IMR-90 (cell line): ENCODE data around the gene PRKN. TPM values are rescaled to one million over a fixed set of nuclear protein-coding genes. Genes with fewer than 3 reads are reported as not detected.

Experiments used
- ATAC-seq: fragments of 200-7000 bp; cut with Tn5 transposase; 2 replicates; pipeline ENCODE4 v1.9.1; 2020; ENCODE audit warnings: low read depth, mild to moderate bottlenecking, moderate library complexity
- BruUV-seq: library from RNA; stranded (reverse); fragments of 400-500 nt; replicated peaks from 2 replicates; lab custom pipeline; 2021; lab: Mats Ljungman, UMichigan
- CTCF ChIA-PET: fragments of 300-600 bp; formaldehyde crosslinking; extraction: SDS; loops from one replicate; lab custom pipeline; 2021; ENCODE audit warnings: antibody characterized with exemption; lab: Yijun Ruan, JAX
- POLR2A ChIA-PET: fragments of 300-600 bp; sonication (Branson Sonifier 250); formaldehyde crosslinking; loops from one replicate; lab custom pipeline; 2022; ENCODE audit warnings: antibody characterized with exemption; ENCODE audit not compliant: unreplicated experiment; lab: Charles Lee
- DNase-seq: peaks from one replicate; pipeline ENCODE4 v3.0.0; 2013
- H2AFZ ChIP-seq: replicated peaks from 2 replicates; pipeline ENCODE3; 2013; ENCODE audit warnings: low read length, mild to moderate bottlenecking; ENCODE audit not compliant: poor library complexity
- H2AK5ac ChIP-seq: 2 replicates; pipeline ENCODE4 v1.6.1; 2013; ENCODE audit warnings: low read depth, low read length, inconsistent platforms
- H2AK9ac ChIP-seq: replicated peaks from 2 replicates; pipeline ENCODE3; 2013; ENCODE audit warnings: mild to moderate bottlenecking, low read depth, low read length, moderate library complexity; ENCODE audit not compliant: poor library complexity
- H2BK120ac ChIP-seq: 2 replicates; pipeline ENCODE4 v1.6.1; 2013; ENCODE audit warnings: low read depth, low read length, inconsistent platforms
- H2BK15ac ChIP-seq: 3 replicates; pipeline ENCODE4 v1.6.1; 2013; ENCODE audit warnings: low read depth, low read length, inconsistent platforms
- H2BK20ac ChIP-seq: 2 replicates; pipeline ENCODE4 v1.6.1; 2013; ENCODE audit warnings: low read depth, mild to moderate bottlenecking, inconsistent platforms, low read length, moderate library complexity
- H2BK5ac ChIP-seq: 2 replicates; pipeline ENCODE4 v1.6.1; 2013; ENCODE audit warnings: mild to moderate bottlenecking, low read depth, low read length, inconsistent platforms; ENCODE audit not compliant: poor library complexity, severe bottlenecking
- H3K14ac ChIP-seq: replicated peaks from 2 replicates; pipeline ENCODE4 v1.6.1; 2013; ENCODE audit warnings: low read depth, low read length, inconsistent platforms
- H3K18ac ChIP-seq: 2 replicates; pipeline ENCODE4 v1.6.1; 2013; ENCODE audit warnings: low read depth, low read length, control low read depth
- H3K23ac ChIP-seq: 2 replicates; pipeline ENCODE4 v1.6.1; 2013; ENCODE audit warnings: low read depth, low read length, inconsistent platforms
- H3K27ac ChIP-seq: 2 replicates; pipeline ENCODE4 v1.5.1; 2013; ENCODE audit warnings: mild to moderate bottlenecking, control low read depth, low read length; ENCODE audit not compliant: insufficient read depth
- H3K27me3 ChIP-seq: 2 replicates; pipeline ENCODE4 v1.6.1; 2013; ENCODE audit warnings: low read length; ENCODE audit not compliant: control insufficient read depth, insufficient read depth
- H3K36me3 ChIP-seq: 2 replicates; pipeline ENCODE4 v1.6.1; 2013; ENCODE audit warnings: low read length, mixed read lengths; ENCODE audit not compliant: control insufficient read depth, insufficient read depth
- H3K4ac ChIP-seq: 2 replicates; pipeline ENCODE4 v1.6.1; 2013; ENCODE audit warnings: low read depth, low read length, inconsistent platforms
- H3K4me1 ChIP-seq: 2 replicates; pipeline ENCODE4 v1.6.1; 2013; ENCODE audit warnings: low read length, mixed read lengths; ENCODE audit not compliant: control insufficient read depth, insufficient read depth
- H3K4me2 ChIP-seq: 2 replicates; pipeline ENCODE4 v1.6.1; 2013; ENCODE audit warnings: low read depth, mild to moderate bottlenecking, control low read depth, low read length, moderate library complexity
- H3K4me3 ChIP-seq: 2 replicates; pipeline ENCODE4 v1.5.1; 2013; ENCODE audit warnings: low read depth, mild to moderate bottlenecking, control low read depth, low read length, moderate library complexity; ENCODE audit not compliant: insufficient read depth
- H3K56ac ChIP-seq: 2 replicates; pipeline ENCODE4 v1.6.1; 2013; ENCODE audit warnings: low read length, inconsistent platforms; ENCODE audit not compliant: insufficient read depth; ENCODE audit errors: extremely low read depth
- H3K79me1 ChIP-seq, 2 experiments: 2 replicates each; pipeline ENCODE4 v1.6.1; 2013; ENCODE audit warnings: low read length in 2 of 2, inconsistent platforms in 1 of 2, low read depth in 1 of 2
- H3K9ac ChIP-seq: 2 replicates; pipeline ENCODE4 v1.6.1; 2013; ENCODE audit warnings: low read depth, low read length, control low read depth
- H3K9me1 ChIP-seq: 2 replicates; pipeline ENCODE4 v1.6.1; 2013; ENCODE audit warnings: low read length, inconsistent platforms; ENCODE audit not compliant: insufficient read depth
- H3K9me3 ChIP-seq: 2 replicates; pipeline ENCODE4 v1.6.1; 2013; ENCODE audit warnings: low read length; ENCODE audit not compliant: control insufficient read depth, insufficient read depth
- H4K20me1 ChIP-seq: 2 replicates; pipeline ENCODE4 v1.6.1; 2013; ENCODE audit warnings: low read length, inconsistent platforms; ENCODE audit not compliant: insufficient read depth
- H4K5ac ChIP-seq: 2 replicates; pipeline ENCODE4 v1.6.1; 2013; ENCODE audit warnings: mild to moderate bottlenecking, low read depth, low read length, control low read depth
- H4K8ac ChIP-seq, 2 experiments: 2 replicates each; pipeline ENCODE4 v1.6.1; 2013; ENCODE audit warnings: low read depth in 2 of 2, low read length in 2 of 2, control low read depth in 1 of 2, inconsistent platforms in 1 of 2
- H4K91ac ChIP-seq: 2 replicates; pipeline ENCODE4 v1.6.1; 2013; ENCODE audit warnings: low read depth, low read length, inconsistent platforms; ENCODE audit not compliant: insufficient read depth
- USF2 ChIP-seq: fragments of 150-350 bp; IDR thresholded peaks from 2 replicates; pipeline ENCODE4 v1.6.1; 2017; ENCODE audit warnings: mild to moderate bottlenecking, antibody characterized with exemption, low read length, low read depth
- WGBS, 2 experiments: methylation state at CpG; one replicate each; pipeline versions ENCODE4 v1.1.5 to v1.1.7; 2013; ENCODE audit warnings: missing lambda C conversion rate in 2 of 2; ENCODE audit not compliant: insufficient read length in 1 of 2; ENCODE audit errors: extremely low coverage in 2 of 2; 5-methylcytosine and 5-hydroxymethylcytosine counted together
- dilution Hi-C: fragments of 300-500 bp; cut with HindIII; formaldehyde crosslinking; loops from one replicate; pipeline ENCODE4 v1.14.3; 2018; ENCODE audit warnings: low sequenced_read_pairs; ENCODE audit not compliant: unreplicated experiment
- in situ Hi-C: fragments of 300-500 bp; cut with MboI; formaldehyde crosslinking; loops from 3 replicates; pipeline ENCODE4 v1.14.3; 2019; ENCODE audit warnings: low sequenced_read_pairs, inconsistent platforms, mixed read lengths
- intact Hi-C: fragments of 100-400 bp; cut with micrococcal nuclease; formaldehyde crosslinking; loops from 2 replicates; pipeline ENCODE4 v1.10.0; 2022
- polyA plus RNA-seq, 3 experiments: library from polyadenylated mRNA; depleted of rRNA; stranded (reverse); fragments of >200 nt; gene quantifications; 2 replicates each; pipeline ENCODE4 v1.2.3, GENCODE V29; 2012; ENCODE audit warnings: low replicate concordance in 1 of 3
- total RNA-seq: library from RNA; depleted of rRNA; stranded (reverse); fragments of >200 nt; gene quantifications from 2 replicates; pipeline ENCODE4 v1.2.3, GENCODE V29; 2012

PRKN gene
- total and polyA plus RNA-seq, 2 of the 4 experiments (the other 2 are of a cell fraction): 0.15 to 0.18 TPM

- no peak overlapping the region for H2BK20ac ChIP-seq
- H3K79me1 ChIP-seq: no peaks in the 10 kb centered on the region
- CTCF ChIA-PET: no interaction called here
- H3K14ac ChIP-seq: no peak overlapping the region
- intact Hi-C loops (no loop called here), dilution Hi-C loops (no loop called here), in situ Hi-C loops (no loop called here)
- no peak overlapping the region for H3K27ac ChIP-seq
- no peak overlapping the region for H3K4me2 ChIP-seq
- H3K9me1 ChIP-seq: no peaks in the 10 kb centered on the region
- H2AK9ac ChIP-seq: no peak overlapping the region
- no peak overlapping the region for H3K56ac ChIP-seq
- no peak overlapping the region for H2BK5ac ChIP-seq
- BruUV-seq: no TSS peak
- no peaks in the 10 kb centered on the region for H3K4me1 ChIP-seq
- no peak overlapping the region for H2AFZ ChIP-seq
- ATAC-seq (no peak), DNase-seq (no peak)
- H2BK15ac ChIP-seq: no peak overlapping the region
- no peaks in the 10 kb centered on the region for H4K20me1 ChIP-seq
- H4K91ac ChIP-seq: no peak overlapping the region
- TF ChIP-seq USF2: no peak
- H3K27me3 ChIP-seq: no peaks in the 10 kb centered on the region
- 60% methylated on average over 1 of the region's 8 CpGs; no CpG with 5 or more reads in 1 of the 2 experiments for WGBS, 2 experiments
- no peak overlapping the region for H3K4ac ChIP-seq
- H3K18ac ChIP-seq: no peak overlapping the region
- POLR2A ChIA-PET: no interaction called here
- peaks cover 12% of the 10 kb centered on the region for H3K9me3 ChIP-seq
- no peak overlapping the region for H3K4me3 ChIP-seq
- no peak overlapping the region for H2AK5ac ChIP-seq
- H3K36me3 ChIP-seq: no peaks in the 10 kb centered on the region
- H4K8ac ChIP-seq: no peak overlapping the region
- no peak overlapping the region for H2BK120ac ChIP-seq
- H3K9ac ChIP-seq: no peak overlapping the region
- H4K5ac ChIP-seq: no peak overlapping the region
- H3K23ac ChIP-seq: no peak overlapping the region
These were observed 914.4 kb downstream of the PRKN start for GRCh38 chr6:161813156-161813555.
